ENCODE data around the gene OR2B2. TPM values are rescaled to one million over a fixed set of nuclear protein-coding genes. Genes with fewer than 3 reads are reported as not detected.

The OR2B2 gene
- total RNA-seq, 2 experiments from 2014 or later, result not detected

GRCh38 chr6:27862396-27863066, 49.7 kb downstream of the OR2B2 start:
- no peak overlapping the region for H3K27ac ChIP-seq (ENCODE audit: low read depth in 1 of 2, low read length in 2 of 2)
- H3K9me3 Mint-ChIP-seq, result no peaks in the 10 kb centered on the region
- ATAC-seq (ENCODE audit: poor library complexity), result no peak
- H3K4me1 ChIP-seq (ENCODE audit: insufficient read depth, low read length), result peaks cover 33% of the 10 kb centered on the region
- H3K4me3 Mint-ChIP-seq, result no peak overlapping the region
- H3K27me3 ChIP-seq (ENCODE audit: control insufficient read depth in 1 of 2, insufficient read depth in 2 of 2, low read length in 2 of 2), result no peaks in the 10 kb centered on the region
- H3K36me3 Mint-ChIP-seq (ENCODE audit: low read depth), result peaks cover 16% of the 10 kb centered on the region
- no peaks in the 10 kb centered on the region for H3K36me3 ChIP-seq (ENCODE audit: insufficient read depth, low read length)
- H3K4me1 Mint-ChIP-seq (ENCODE audit: low read depth), result peaks cover 35% of the 10 kb centered on the region
- CTCF ChIA-PET, result interaction anchor here (0.9 to 1.7 kb wide), 3 partner anchors 10 to 110 kb away, joined by 3 to 4 read pairs (median 3); a partner anchor contains a TSS
- no peak for DNase-seq
- POLR2A ChIA-PET, result interaction anchor here (0.6 to 16.5 kb wide), 5 partner anchors 9 to 54 kb away, joined by 3 to 1427 read pairs (median 11); a partner anchor contains a TSS
- peaks cover 0 to 8% of the 10 kb centered on the region in 2 experiments for H3K9me3 ChIP-seq (ENCODE audit: control insufficient read depth in 1 of 2, insufficient read depth in 1 of 2, low read length in 2 of 2)
- intact Hi-C loops (cut with DNase I, micrococcal nuclease), result loop anchor here in 1 of 2 experiments (2.0 kb wide), 2 partner anchors 16 to 24 kb away; a partner anchor contains a TSS
- no peak overlapping the region for H3K4me3 ChIP-seq (ENCODE audit: low read length)
- H3K27ac Mint-ChIP-seq, result no peak overlapping the region
- TF ChIP-seq CTCF (IDR thresholded peaks at IDR 0.05), result no peak
- peaks cover 3% of the 10 kb centered on the region for H3K27me3 Mint-ChIP-seq

- DNase-seq, result no peak
- H3K36me3 Mint-ChIP-seq (ENCODE audit: low read depth), result peaks cover 16% of the 10 kb centered on the region
- no peaks in the 10 kb centered on the region for H3K36me3 ChIP-seq (ENCODE audit: insufficient read depth, low read length)
- ChIA-PET POLR2A (interaction anchor here (0.6 to 16.5 kb wide), 5 partner anchors 10 to 53 kb away, joined by 3 to 1427 read pairs (median 11); a partner anchor contains a TSS), CTCF (interaction anchor here (0.5 to 1.7 kb wide), 4 partner anchors 10 to 1846 kb away, joined by 3 to 4 read pairs (median 3); a partner anchor contains a TSS)
- intact Hi-C loops (cut with DNase I, micrococcal nuclease), result loop anchor here in 1 of 2 experiments (2.0 kb wide), 2 partner anchors 15 to 23 kb away; a partner anchor contains a TSS
- H3K9me3 Mint-ChIP-seq, result no peaks in the 10 kb centered on the region
- H3K4me3 Mint-ChIP-seq, result peak overlapping the region; percentile 53
- H3K27me3 Mint-ChIP-seq, result peaks cover 3% of the 10 kb centered on the region
- peaks cover 27% of the 10 kb centered on the region for H3K4me1 ChIP-seq (ENCODE audit: insufficient read depth, low read length)
- no peak overlapping the region for H3K27ac ChIP-seq (ENCODE audit: low read depth in 1 of 2, low read length in 2 of 2)
- no peak for TF ChIP-seq CTCF (IDR thresholded peaks at IDR 0.05)
- no peaks in the 10 kb centered on the region for H3K27me3 ChIP-seq (ENCODE audit: control insufficient read depth in 1 of 2, insufficient read depth in 2 of 2, low read length in 2 of 2)
- peaks cover 29% of the 10 kb centered on the region for H3K4me1 Mint-ChIP-seq (ENCODE audit: low read depth)
- no peak overlapping the region for H3K4me3 ChIP-seq (ENCODE audit: low read length)
- no peak for ATAC-seq (ENCODE audit: poor library complexity)
- H3K27ac Mint-ChIP-seq, result peak overlapping the region; percentile 12
- H3K9me3 ChIP-seq (ENCODE audit: control insufficient read depth in 1 of 2, insufficient read depth in 1 of 2, low read length in 2 of 2), result peaks cover 0 to 8% of the 10 kb centered on the region in 2 experiments
Measured at GRCh38 chr6:27861861-27862260, 50.3 kb downstream of the OR2B2 start.

GRCh38 chr6:27861276-27861840, 50.8 kb downstream of the OR2B2 start:
- H3K4me1 ChIP-seq (ENCODE audit: insufficient read depth, low read length), result peaks cover 22% of the 10 kb centered on the region
- no peaks in the 10 kb centered on the region for H3K36me3 ChIP-seq (ENCODE audit: insufficient read depth, low read length)
- POLR2A ChIA-PET, result interaction anchor here (0.8 to 16.5 kb wide), 4 partner anchors 11 to 52 kb away, joined by 3 to 1427 read pairs (median 8); a partner anchor contains a TSS
- H3K4me3 ChIP-seq (ENCODE audit: low read length), result no peak overlapping the region
- DNase-seq (no peak), ATAC-seq (ENCODE audit: poor library complexity) (no peak)
- Mint-ChIP-seq H3K36me3 (ENCODE audit: low read depth) (peaks cover 16% of the 10 kb centered on the region), H3K9me3 (no peaks in the 10 kb centered on the region), H3K4me3 (no peak overlapping the region), H3K4me1 (ENCODE audit: low read depth) (peaks cover 26% of the 10 kb centered on the region), H3K27ac (no peak overlapping the region), H3K27me3 (peaks cover 3% of the 10 kb centered on the region)
- peaks cover 0 to 8% of the 10 kb centered on the region in 2 experiments for H3K9me3 ChIP-seq (ENCODE audit: control insufficient read depth in 1 of 2, insufficient read depth in 1 of 2, low read length in 2 of 2)
- intact Hi-C loops (cut with DNase I, micrococcal nuclease), result no loop called here
- H3K27ac ChIP-seq (ENCODE audit: low read depth in 1 of 2, low read length in 2 of 2), result no peak overlapping the region
- no peaks in the 10 kb centered on the region for H3K27me3 ChIP-seq (ENCODE audit: control insufficient read depth in 1 of 2, insufficient read depth in 2 of 2, low read length in 2 of 2)
- CTCF ChIA-PET, result interaction anchor here (0.5 to 1.7 kb wide), 3 partner anchors 11 to 1846 kb away, joined by 3 to 4 read pairs (median 3); a partner anchor contains a TSS
- no peak for TF ChIP-seq CTCF (IDR thresholded peaks at IDR 0.05)

Other genes with a start within 250 kb of the OR2B2 start
- not detected for gene OR2B6, start 44.8 kb upstream of the OR2B2 start, total RNA-seq
- gene ZNF165, start 168.2 kb upstream of the OR2B2 start, total RNA-seq, result 1 to 10 TPM; 5.1 to 5.5 TPM
- 1 to 10 TPM; 7.3 to 7.4 TPM for gene ZSCAN16, start 212.2 kb upstream of the OR2B2 start, total RNA-seq
- 10 to 100 TPM; 23.2 to 25.1 TPM for gene ZKSCAN8, start 229.5 kb upstream of the OR2B2 start, total RNA-seq

Measured in CD4-positive, alpha-beta T cell (primary cell).